ENCODE results near the gene CRYBA2.

DNA sequence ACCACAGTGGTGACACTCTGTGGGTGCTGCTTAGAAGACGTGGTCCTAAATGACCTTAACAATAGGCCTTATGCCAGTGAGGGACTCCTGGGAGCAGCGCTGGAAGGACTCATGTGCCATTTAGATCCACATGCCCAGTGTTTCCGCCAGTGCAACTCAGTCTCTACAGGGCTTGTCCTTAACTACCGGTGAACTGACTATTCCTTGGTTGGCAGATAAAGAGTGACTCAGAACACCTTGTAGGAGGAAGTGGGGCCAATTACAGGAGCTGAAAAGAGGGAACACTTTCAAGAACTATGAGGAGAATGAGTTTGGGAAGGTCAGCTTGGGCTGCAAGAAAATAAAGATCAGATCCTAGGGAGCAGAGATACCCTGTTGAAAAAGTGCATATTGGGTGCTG lies 35.6 kb downstream of the CRYBA2 start:
- TF ChIP-seq, protein P1, sequence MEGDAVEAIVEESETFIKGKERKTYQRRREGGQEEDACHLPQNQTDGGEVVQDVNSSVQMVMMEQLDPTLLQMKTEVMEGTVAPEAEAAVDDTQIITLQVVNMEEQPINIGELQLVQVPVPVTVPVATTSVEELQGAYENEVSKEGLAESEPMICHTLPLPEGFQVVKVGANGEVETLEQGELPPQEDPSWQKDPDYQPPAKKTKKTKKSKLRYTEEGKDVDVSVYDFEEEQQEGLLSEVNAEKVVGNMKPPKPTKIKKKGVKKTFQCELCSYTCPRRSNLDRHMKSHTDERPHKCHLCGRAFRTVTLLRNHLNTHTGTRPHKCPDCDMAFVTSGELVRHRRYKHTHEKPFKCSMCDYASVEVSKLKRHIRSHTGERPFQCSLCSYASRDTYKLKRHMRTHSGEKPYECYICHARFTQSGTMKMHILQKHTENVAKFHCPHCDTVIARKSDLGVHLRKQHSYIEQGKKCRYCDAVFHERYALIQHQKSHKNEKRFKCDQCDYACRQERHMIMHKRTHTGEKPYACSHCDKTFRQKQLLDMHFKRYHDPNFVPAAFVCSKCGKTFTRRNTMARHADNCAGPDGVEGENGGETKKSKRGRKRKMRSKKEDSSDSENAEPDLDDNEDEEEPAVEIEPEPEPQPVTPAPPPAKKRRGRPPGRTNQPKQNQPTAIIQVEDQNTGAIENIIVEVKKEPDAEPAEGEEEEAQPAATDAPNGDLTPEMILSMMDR (IDR thresholded peaks at IDR 0.05; ENCODE audit: low read length), result no peak
- no peak for TF ChIP-seq EZH2 (IDR thresholded peaks at IDR 0.05; ENCODE audit: borderline replicate concordance, low read length)

All from OCI-LY1 (cell line).